Mesodermal cell (in vitro differentiated cells): ENCODE data around the gene ID3.

Experiments
- H3K27ac ChIP-seq: 2 replicates; pipeline ENCODE4 v1.7.0; 2013; ENCODE audit warnings: mild to moderate bottlenecking, low read depth, low read length, moderate library complexity; ENCODE audit not compliant: severe bottlenecking
- H3K36me3 ChIP-seq: 2 replicates; pipeline ENCODE4 v1.7.1; 2013; ENCODE audit warnings: mild to moderate bottlenecking, low read length, moderate library complexity; ENCODE audit not compliant: control insufficient read depth, insufficient read depth
- H3K4me1 ChIP-seq: one replicate; pipeline ENCODE4 v1.7.1; 2013; ENCODE audit warnings: mild to moderate bottlenecking, low read length; ENCODE audit not compliant: insufficient read depth, control insufficient read depth, poor library complexity, severe bottlenecking
- H3K4me3 ChIP-seq: 2 replicates; pipeline ENCODE4 v1.7.0; 2013; ENCODE audit warnings: low read length, control low read depth, mild to moderate bottlenecking; ENCODE audit not compliant: insufficient read depth, poor library complexity, severe bottlenecking; ENCODE audit errors: extremely low read depth
- H3K9me3 ChIP-seq: 2 replicates; pipeline ENCODE4 v1.7.1; 2013; ENCODE audit warnings: mild to moderate bottlenecking, low read length, moderate library complexity; ENCODE audit not compliant: control insufficient read depth
- WGBS, 2 experiments: methylation state at CpG; one replicate each; pipeline ENCODE4 v1.1.5; 2013; ENCODE audit warnings: missing lambda C conversion rate in 2 of 2; ENCODE audit not compliant: insufficient coverage in 2 of 2; 5-methylcytosine and 5-hydroxymethylcytosine counted together

Gene ID3

DNA sequence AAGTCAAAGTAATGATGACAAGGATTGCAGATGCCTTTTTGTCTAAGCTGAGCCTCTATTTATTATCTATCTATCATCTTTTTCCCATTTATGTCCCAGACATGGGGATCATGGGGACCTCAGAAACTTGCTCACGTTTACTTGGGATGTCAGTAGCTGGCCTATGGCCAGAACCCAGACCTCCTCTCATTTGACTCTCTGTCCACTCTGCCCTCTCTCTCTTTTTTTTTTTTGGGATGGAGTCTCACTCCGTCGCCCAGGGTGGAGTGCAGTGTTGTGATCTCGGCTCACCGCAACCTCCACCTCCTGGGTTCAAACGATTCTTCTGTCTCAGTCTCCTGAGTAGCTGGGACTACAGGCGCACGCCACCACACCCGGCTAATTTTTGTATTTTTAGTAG, 3.7 kb upstream of the ID3 start:
- Histone ChIP-seq H3K36me3 (peaks cover 13% of the 10 kb centered on the region), H3K4me3 (no peak overlapping the region), H3K9me3 (no peaks in the 10 kb centered on the region), H3K4me1 (peaks cover 45% of the 10 kb centered on the region), H3K27ac (peak overlapping the region; percentile 100)
- WGBS, 2 experiments: 50 to 89% methylated on average over 1 of the region's 9 CpGs

DNA sequence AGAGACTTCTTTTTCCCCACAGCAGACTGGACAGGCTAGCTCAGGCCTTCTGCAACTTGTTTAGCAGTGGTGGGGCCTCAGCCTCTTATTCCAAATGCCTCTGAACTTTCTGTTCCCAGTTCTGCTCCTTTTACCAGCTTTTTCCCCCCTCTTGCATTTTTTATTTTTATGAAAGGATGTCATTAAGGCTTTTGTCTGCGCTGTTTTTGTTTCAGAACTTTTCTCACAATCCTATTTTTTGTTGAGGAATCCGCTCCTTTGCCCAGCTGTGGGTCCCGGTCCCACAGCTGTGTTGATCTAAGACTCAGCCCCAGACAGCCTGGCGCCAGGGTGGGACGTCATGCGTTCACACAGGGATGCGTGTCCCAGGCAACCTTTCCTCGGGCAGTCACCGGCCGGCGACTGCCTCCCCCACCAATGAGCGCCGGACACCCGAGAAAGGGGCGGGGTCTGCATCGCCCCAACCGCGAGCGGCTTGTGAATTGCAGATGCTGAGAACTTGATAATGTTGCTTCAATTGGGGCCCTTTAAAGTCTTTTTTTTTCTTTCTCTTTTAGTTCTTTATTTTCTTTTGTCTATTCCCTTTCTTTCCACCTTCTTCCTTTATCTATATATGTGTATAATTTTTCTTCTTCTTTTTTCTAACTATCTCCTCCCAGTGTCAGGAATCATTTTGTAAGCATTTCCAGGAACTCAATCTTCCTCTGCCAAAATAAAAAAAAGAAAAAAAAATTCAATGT, 3.0 kb upstream of the ID3 start:
- peaks cover 42% of the 10 kb centered on the region for H3K4me1 ChIP-seq
- H3K9me3 ChIP-seq: no peaks in the 10 kb centered on the region
- peaks cover 20% of the 10 kb centered on the region for H3K36me3 ChIP-seq
- peak overlapping the region; percentile 100 for H3K27ac ChIP-seq
- peak overlapping the region; percentile 12 for H3K4me3 ChIP-seq
- 0 to 3% methylated on average over 5 to 14 of the region's 19 CpGs for WGBS, 2 experiments

DNA sequence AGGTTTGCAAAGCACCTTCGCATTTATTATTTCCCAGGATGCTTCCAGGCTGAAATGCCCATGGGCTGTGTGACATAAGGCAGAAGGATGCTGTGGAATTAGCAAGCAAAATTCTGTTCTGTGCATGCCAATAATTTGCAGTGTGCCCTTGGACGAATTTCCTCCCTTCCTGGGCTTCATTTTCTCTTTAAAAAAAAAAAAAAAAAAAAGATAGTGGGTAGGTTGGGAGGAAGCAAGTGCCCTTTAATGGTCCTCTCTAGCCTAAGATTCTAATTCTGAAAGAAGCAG, 2.5 kb upstream of the ID3 start:
- no peaks in the 10 kb centered on the region for H3K9me3 ChIP-seq
- peaks cover 40% of the 10 kb centered on the region for H3K4me1 ChIP-seq
- peak overlapping the region; percentile 12 for H3K4me3 ChIP-seq
- 83% methylated on average over 1 of the region's 2 CpGs; no CpG with 5 or more reads in 1 of the 2 experiments for WGBS, 2 experiments
- peaks cover 25% of the 10 kb centered on the region for H3K36me3 ChIP-seq
- H3K27ac ChIP-seq: peak overlapping the region; percentile 100

DNA sequence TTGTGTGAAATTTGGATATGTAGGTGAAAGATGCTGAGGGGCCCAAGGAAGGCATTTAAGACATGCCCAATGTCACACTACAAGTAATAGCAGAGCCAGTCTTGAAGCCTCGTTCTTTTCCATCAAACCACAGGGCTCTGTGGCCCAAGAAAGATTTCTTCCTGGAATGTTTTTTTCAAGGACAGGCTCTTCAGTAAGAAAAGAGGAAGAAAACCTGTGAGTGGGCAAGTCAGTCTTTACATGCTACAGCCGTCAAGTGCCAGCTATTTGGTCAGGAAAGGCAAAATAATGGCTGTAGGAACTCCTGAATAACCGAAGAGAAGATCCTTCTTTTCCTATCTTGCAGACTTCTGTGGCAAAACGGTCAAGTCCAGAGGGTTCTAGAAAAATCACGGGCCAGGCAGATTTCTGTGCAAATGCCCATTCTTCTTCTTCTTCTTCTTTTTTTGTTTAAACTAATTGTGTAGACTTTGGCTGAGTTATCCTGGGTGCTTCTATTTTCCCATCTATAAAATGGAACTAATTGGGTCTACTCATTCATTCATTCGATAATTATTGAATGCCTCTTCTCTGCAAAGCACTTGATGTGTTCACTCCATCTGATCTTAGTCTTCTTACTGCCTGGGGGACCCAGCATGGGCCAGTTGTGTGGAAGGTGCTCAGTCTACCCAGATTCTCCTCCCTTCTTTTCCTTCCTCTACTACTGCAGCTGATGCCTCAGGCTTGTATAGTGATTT, 1.9 kb upstream of the ID3 start:
- Histone ChIP-seq H3K4me1 (peaks cover 40% of the 10 kb centered on the region), H3K9me3 (no peaks in the 10 kb centered on the region), H3K4me3 (peak overlapping the region; percentile 12), H3K27ac (peak overlapping the region; percentile 100), H3K36me3 (peaks cover 27% of the 10 kb centered on the region)
- 47 to 66% methylated on average over 4 to 6 of the region's 6 CpGs for WGBS, 2 experiments

DNA sequence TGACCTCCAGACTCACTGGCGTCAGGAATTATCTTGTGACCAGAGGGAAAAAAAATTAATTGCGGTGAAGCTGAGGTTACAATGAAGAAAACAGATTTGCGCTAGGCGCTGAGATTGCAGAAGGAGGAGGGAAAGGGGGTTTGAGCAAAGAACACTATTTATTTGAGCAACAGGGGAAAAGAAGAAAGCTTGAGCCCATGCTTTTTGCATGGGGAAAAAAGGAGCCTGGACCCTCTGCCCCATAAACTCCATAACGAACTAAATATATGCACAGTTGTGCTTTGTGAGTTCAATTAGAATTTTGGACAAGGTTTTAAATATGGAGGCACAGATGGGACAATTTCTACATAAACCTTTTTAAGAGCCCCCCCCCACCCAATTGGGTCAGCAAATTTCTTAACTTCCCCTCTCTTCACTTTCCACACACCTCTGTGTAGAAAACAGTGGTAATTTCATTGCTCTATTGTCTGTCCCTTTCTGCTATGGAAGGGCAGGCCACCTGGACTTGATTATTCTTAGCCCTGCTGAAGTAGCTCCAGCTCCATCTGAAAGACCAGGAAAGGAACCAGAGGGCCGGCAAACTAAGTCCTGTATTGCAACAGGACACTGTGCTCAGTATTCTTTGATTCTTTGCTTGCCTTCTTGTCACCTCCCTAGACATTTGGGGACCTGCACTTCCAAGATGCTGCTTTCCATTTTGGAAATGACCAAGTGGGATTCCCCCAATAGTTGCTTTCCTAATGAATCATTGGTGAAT, 862 bp upstream of the ID3 start:
- Histone ChIP-seq H3K36me3 (peaks cover 27% of the 10 kb centered on the region), H3K4me3 (peak overlapping the region; percentile 99), H3K9me3 (no peaks in the 10 kb centered on the region), H3K27ac (peak overlapping the region; percentile 100), H3K4me1 (peaks cover 40% of the 10 kb centered on the region)
- 10 to 13% methylated on average over 4 to 5 of the region's 6 CpGs for WGBS, 2 experiments

DNA sequence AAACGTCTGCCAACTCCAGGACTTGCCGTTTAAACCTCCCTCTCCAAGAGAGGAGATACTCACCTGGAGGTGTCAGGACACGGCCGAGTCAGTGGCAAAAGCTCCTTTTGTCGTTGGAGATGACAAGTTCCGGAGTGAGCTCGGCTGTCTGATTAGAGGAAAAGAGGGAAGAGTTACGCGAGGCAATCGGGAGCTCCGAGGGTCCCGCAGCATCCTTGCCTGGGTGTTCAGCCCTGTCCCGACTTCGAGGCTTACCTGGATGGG, 497 bp downstream of the ID3 start:
- peaks cover 27% of the 10 kb centered on the region for H3K36me3 ChIP-seq
- no peaks in the 10 kb centered on the region for H3K9me3 ChIP-seq
- 0 to 1% methylated on average over 13 to 14 of the region's 14 CpGs for WGBS, 2 experiments
- peak overlapping the region; percentile 99 for H3K4me3 ChIP-seq
- H3K27ac ChIP-seq: peak overlapping the region; percentile 100
- H3K4me1 ChIP-seq: peaks cover 33% of the 10 kb centered on the region

DNA sequence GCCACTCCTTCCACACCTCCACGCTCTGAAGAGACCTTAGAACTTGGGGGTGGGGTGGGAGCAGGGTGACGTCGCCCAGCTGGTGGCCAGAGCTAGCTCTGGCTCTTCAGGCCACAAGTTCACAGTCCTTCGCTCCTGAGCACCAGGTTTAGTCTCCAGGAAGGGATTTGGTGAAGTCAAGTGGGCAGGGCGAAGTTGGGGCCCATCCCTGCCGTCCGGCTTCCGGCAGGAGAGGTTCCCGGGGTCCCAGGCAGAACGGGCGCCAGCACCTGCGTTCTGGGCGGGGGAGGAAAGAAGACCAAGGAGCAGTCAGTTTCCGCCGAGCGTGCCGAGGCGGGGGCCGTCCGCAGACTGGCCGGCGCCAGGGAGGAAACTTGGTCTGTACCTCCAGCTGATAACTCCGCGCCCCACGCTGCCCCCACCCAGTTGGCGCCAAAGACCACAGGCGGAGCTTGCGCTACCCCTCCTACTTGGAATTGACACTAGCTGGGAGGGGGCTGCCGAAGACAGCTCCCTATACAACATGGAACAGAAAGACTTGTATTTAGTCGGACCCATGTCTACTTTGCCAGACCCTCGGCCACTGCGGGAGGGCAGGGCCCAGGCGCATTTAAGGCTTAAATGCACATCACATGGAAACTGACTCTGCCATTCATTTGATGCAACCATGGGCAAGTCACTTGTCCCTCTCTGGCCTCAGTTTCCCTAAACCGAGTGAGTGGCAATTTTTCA, 995 bp downstream of the ID3 start:
- H3K27ac ChIP-seq: peak overlapping the region; percentile 100
- H3K36me3 ChIP-seq: peaks cover 27% of the 10 kb centered on the region
- peak overlapping the region; percentile 99 for H3K4me3 ChIP-seq
- peaks cover 32% of the 10 kb centered on the region for H3K4me1 ChIP-seq
- WGBS, 2 experiments: 0% methylated on average over 25 to 32 of the region's 34 CpGs
- H3K9me3 ChIP-seq: no peaks in the 10 kb centered on the region

DNA sequence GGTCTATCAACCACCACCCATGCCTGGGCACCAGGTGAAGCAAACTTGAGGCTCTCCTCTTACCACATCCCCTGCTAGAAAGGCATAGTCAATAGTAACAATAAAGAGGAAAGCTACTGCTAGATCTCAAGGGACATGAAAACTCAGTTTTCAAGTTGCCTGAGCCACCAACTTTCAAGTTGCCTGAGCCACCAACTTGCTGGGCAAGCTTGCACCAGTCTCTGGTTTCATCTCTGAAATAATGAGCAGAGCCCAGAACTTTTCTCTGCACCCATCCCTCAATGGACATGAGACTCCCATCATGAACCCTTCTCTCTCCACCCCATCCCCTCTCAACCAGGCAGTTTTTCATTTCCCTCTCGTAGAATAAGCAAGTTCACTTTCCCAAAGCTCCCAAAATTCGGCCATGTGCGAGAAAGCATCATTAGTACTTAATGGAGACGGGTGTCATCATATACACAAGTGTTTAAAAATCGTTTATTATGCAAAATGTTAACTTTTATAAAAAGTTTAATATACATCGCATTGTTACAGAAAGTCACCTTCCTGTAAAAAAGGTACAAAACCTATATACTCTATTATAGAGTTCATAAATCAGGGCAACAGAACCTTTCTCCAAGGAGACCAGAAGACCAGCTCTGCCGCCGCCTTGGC, 1.7 kb downstream of the ID3 start:
- Histone ChIP-seq H3K27ac (peak overlapping the region; percentile 100), H3K4me1 (peaks cover 28% of the 10 kb centered on the region), H3K4me3 (peak overlapping the region; percentile 99), H3K36me3 (peaks cover 27% of the 10 kb centered on the region), H3K9me3 (no peaks in the 10 kb centered on the region)
- no CpG with 5 or more reads among the region's 8 CpGs for WGBS, 2 experiments

DNA sequence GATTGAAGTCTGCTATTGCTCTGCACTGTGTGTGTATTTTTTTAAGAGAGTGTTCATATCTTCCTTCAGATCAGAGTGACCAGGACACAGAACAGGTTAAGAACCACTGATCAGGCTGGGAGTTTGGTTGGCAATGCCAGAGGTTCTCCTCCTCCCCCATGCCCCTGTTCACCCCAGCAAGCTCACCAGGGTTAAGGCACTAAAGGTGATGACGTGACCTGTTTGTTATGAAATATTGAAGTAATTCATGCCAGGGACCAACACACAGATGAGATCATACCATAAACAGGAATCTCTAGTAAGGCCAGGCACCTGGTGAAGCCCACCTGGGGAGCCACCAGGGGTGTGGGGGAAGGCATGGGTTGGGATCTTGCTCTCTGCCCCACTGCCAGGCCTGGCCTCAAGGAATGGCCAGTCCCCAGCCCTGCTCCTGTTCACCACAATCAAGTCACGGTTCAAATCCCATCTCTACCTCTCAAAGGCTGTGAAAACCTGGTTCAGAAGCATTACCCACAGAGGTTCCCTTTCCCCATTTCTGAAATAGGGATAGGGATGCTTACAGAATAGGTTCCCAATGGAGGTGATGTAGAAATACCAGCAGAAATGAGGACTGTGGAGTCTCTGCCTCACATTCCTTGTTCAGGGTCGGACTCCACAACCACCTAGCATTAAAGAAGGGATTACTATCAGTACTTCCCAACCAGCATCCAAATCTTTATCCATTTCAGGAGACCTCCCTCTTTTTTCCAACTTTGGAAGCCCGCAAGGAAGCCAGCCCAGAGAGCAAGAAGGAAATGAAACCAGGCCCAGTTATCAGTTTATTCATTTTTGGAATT, 2.4 kb downstream of the ID3 start:
- H3K4me1 ChIP-seq: peaks cover 25% of the 10 kb centered on the region
- 23 to 39% methylated on average over 3 of the region's 4 CpGs for WGBS, 2 experiments
- peak overlapping the region; percentile 99 for H3K4me3 ChIP-seq
- peak overlapping the region; percentile 100 for H3K27ac ChIP-seq
- no peaks in the 10 kb centered on the region for H3K9me3 ChIP-seq
- peaks cover 27% of the 10 kb centered on the region for H3K36me3 ChIP-seq
